HG03460 (cell line): ENCODE data around the gene CCDC74B.
"Not testable (repeated sequence)": the region's sequence is repeated elsewhere in the genome, so short reads cannot be mapped to it uniquely, and the experiment has no call there.

Experiments
- ATAC-seq: cut with Tn5 transposase; IDR thresholded peaks from one replicate; pipeline ENCODE4 v1.9.1; 2021; ENCODE audit not compliant: unreplicated experiment

The CCDC74B gene

DNA sequence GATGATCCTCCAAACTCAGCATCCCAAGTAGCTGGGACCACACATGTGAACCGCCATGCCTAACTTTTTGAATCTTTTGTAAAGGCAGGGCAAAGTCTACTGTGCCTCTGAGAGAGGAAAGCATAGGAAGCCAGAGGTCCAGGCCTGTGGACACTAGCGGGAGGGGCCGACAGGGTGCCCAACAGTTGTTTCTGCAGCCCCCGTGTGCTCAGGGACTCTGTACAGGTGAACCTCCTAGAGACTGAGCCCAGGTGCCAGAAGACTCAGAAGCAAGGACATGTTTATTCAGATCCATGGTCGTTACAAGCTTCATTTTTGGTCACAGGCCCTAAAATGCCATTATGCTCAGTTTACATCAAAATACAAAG is 6.2 kb upstream of the CCDC74B start:
- ATAC-seq: not testable (repeated sequence)

DNA sequence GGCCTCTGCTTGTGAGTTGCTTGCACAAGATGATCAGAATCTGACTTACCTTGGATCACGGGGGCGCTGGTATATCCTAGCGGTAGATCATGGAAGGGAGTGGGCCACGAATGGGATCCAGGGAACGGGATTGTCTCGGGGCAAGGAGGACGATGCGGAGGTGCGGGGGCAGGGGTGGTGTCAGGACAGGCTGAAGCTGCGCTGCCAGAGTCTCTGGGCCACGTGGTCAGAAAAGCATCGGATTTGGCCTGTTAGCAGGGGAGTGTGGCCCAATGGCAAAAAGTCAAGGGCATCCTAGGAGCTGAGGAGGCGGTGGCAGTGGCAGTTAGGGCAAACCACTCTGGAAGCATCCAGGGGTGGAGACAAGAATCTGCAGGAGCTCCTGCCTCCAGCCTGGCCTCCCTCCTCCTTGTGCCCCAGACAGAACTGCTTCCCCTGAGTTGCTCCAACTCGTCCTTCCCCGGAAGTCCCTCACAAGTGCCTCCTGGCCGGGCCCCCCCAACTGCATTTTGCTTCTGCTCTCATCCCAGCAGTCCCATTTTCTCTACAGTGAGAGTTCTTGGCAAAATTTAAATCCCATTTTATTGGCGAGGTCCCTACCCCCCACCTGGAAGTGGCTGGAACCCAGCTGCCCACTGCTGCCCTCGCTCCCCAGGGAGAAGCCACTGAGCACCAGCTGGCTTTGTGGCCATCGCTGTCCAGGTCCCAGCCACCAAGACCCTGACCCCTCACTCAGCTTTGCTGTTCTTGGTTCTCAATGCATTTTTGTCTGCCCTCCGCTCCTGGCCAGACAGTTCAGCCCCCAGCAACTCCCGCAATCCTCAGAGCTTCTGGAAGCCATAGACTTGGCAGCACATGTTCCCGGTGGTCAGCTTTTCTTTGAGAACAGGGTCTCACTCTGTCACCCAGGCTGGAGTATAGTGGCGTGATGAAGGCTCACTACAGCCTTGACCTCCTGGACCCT is 5.6 kb upstream of the CCDC74B start:
- no peak for ATAC-seq

DNA sequence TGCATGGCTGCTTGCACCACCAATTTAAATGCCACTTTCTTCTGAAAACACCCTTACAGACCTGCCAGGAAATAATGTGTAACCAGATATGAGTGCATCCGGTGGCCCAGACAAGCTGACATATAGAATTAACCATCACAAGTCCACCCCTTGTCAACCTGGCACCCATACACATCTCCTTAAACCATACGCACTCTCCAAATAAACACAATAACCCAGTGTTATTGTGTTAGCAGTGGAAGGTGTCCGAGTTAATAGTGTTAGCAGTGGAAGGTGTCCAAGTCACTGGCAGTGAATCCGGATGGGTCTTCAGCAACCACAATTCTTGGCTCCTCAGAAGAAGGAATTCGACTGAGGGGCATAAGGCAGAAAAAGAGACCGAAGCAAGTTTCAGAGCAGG is 3.6 kb upstream of the CCDC74B start:
- ATAC-seq: not testable (repeated sequence)

DNA sequence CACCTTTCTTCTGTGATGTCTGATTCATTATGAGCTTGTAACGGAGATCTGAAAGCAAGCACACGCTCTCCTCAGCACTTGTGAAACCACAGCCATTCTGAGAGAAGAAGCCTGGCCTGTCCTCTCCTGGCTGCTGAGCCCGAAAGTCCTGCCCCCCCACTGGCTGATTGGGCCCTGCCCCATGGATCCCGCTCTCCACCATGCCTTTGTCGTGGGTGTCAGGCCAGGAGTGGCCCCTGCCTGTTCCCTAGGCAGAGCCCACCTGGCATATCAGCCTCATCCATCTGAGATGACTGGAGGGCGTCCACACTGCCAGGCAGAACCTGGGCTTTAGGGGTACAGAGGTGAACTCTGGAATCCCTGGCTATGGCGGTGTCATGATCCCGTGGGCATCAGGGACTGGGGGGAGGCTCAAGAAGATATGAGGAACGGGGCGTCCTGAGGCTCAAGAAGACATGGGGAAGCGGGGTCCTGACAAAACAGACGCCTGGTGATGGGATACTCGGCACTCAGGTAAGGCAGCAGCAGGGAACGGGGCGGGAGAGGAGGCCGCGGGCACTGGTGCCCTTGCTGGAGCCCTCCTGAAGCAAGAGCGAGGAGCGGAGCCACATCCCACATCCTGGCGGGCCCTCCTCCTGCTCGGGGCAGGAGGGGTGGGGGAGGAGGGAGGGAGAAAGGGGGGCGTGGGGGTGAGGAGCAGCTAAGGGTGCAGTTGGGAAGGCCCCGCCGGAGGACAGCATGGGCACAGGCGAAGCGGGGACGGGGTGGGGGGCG is 1.5 kb downstream of the CCDC74B start:
- ATAC-seq: not testable (repeated sequence)

DNA sequence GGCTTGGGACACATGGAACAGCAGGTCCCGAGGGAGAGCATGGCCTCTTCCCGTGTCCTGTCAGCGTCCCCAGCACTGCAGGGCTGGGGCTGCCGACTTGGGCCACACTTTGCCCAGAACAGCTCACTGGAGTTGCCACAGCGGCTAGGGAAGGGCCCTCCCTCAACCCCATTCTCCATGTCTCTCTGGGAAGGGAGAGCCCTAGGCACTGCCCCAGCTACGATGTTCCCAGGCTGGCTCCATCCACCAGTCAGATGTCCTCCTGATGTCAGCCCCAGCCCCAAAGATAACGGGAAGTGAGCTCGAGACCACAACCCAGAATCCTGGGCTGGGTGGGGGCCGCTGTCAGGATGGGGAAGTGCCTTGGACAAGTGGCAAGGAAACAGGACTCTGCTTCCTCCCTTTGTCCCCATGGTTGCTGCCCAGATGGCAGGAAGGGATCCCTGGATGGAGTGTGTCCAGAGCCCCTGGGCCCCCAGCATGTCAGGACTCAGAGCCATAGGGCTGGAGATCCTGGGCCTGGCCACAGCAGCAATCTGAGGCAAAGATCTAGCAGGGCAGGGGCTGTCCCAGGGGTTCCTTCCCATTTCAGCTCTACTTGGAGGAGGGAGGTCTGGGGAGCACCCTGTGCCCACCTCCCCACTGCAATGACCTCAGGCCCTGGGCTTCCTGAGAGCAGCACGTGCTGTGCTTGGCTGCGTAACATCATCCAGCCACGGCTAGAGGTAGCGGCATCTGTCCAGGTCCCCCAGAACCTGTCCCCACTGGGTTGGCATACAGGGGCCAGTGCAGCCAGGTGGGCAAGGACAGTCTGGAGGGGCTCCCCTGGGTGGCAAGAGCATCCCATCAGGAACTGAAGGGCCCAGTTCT is 2.3 kb downstream of the CCDC74B start:
- ATAC-seq: not testable (repeated sequence)

DNA sequence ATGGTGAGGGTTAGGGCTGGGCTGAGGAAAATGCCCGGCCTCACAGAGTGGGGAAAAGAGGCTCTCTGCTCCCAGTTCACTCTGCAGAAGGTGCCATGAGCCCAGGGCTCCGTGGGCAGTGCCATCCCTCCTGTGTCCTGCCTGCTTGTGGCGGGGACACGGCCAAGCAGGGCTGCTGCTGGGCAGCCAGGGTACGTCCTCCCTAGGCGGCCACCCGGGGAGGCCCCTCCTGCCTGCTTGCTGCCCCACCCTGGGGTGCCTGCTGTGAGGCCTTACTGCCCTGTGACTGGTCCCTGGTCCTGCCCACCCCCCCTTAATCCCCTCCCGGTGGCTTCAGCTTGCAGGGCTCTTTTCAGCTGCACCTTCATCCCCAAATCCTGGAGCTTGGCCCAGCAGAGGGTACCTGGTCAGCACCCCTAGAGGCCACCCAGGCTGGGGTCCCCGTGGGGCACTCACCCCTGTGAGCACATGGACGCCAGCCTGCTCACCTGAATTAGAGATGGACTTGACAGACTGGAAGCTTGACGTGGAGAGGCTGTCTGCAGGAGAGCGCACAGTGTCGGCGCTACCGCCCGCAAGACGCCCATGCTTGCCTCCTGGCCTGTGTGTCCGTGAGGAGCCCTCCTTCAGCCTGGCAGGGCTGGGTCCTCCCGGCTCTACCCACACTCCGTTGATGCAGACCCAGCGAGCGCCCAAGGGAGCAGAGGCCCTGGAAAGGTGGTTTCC is 3.1 kb downstream of the CCDC74B start:
- ATAC-seq: not testable (repeated sequence)

DNA sequence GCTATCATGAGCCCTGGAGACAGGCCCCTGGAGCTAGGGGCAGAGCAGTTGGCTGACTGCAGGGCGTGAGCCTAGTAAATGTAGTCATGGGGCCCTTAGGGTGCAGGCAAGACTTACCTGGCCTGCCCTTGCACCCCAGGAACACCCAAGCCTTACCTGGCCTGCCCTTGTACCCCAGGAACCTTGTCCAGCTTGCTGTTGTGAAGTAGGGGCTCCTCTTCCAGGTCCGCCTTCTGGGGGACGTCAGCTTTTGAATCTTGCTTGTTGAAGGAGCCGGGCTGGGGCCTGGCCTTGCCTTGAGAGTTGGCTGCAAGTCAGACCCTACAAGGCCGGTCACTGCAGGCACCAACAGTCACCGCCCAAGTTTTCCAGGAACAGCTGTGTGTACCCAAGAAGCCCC is 3.9 kb downstream of the CCDC74B start:
- ATAC-seq: not testable (repeated sequence)

DNA sequence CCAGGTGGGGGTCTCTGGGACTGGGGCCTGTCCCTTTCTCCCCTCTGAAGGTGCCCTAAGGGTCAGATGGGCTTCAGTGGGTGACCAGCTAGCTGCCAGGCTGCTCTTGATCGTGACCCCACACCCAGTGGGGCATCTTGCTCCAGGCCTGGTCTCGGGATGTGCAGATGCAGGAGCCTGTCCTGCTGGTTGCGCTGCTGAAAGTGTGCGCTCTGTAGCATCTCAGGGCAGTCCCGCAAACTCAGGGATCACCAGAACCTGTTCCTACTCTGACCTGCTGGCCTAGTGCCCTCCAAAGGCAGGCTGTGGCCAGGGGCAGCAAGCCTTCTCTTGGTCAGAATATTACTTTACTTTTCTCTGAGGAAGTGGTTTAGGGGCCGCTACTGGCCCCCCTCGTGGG is 4.4 kb downstream of the CCDC74B start:
- ATAC-seq: not testable (repeated sequence)

DNA sequence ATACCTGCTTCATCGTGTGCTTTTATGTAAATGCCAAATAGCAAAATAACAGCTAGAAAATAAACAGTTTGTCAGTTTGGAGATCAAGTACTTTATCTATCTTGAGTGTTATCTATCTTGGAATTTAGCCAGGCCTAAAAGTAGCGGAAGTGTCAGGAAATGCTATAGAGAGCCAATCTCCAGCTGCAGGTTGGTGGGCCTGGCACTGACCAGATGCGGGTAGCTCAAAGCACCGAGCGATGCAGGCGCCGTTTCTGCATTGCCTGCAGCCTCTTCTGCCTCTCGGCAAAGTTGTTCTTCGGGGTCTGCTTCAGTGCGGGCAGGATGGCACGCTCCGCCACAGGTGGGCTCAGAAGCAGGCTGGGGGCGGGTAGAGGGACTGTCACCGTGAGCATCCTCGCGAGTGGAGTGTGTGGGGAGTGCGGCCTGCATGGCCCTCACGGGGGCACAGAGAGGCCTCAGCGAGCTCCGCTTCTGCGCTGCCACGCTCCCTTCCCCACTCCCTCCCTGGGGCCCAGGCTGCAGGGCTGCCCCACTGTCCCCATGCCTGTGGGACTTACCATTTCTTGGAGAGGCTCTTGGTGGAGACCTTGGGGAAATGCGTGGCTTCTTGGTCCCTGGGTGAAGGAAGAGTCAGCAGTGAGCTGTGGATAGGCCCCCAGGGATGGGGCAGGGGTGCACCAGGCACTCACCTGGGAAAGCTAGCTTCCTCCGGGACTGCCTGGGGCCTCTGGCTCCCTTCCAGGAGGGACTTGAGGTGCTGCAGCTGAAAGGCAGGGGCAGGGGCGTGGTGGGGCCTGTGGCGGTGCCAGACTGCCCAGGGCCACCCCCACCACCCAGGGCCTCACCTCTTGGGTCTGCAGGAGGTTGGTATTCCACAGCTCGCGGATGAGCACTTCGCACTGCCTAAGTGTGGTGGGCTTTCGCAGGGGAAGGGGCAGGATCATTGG is 5.3 kb downstream of the CCDC74B start:
- not testable (repeated sequence) for ATAC-seq

DNA sequence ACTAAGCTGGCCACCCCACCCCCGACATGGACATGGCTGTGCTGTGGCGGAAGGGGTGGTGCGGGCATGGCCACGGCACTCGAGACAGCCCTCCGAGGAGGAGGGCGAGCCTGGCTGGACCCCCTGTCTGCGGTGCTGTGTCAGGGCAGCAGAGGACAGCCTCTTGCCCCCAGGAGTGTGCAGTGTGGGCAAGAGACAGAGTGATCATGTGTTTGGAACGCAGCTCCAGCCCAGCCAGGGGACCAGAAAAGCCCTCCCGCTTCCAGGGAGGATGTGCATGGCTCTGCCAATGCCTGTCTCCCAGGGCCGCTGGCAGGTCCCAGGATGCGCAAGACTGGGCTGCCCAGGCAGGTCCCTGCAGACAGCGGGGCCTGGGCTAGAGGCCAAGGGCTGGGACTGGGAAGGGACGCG is 6.1 kb downstream of the CCDC74B start:
- ATAC-seq: not testable (repeated sequence)

DNA sequence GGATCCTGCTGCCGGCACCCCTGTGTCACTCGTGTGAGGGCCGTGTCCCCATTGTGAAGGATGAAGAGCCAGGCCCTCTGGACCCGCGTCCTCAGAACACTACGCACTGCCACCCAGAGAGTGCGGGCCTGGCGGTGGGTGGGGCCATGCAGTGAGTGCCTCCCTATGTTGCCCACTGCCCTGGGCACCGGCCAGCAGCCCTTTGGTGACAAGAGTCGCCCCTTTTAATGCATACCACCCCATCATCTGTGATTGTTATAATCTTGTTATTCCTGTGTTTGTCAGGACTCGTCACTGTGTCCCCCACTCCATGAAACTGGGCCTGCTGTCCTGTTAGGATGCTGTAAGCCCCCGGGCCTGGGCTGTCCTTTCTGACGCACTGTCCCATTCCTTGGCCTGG is 6.6 kb downstream of the CCDC74B start:
- not testable (repeated sequence) for ATAC-seq

DNA sequence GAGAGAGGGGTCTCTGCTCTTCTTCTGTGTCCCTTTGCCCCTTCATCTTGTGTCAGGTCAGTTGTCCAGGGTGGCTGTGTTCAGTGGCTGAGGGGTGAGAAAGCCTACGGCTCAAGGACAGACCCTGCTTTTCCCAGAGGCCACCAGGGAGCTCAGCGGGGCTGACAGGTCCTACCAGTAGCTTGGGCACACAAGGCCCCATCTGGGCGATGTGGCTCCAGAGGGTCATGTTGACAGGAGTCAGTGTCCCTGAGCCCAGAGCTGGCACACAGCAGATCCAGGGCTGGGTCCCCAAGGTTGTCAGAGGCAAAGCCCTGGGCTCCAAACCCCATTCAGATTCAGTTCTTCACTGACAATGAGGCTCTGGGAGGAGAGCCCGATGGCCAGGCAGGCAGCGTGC is 7.8 kb downstream of the CCDC74B start:
- not testable (repeated sequence) for ATAC-seq

DNA sequence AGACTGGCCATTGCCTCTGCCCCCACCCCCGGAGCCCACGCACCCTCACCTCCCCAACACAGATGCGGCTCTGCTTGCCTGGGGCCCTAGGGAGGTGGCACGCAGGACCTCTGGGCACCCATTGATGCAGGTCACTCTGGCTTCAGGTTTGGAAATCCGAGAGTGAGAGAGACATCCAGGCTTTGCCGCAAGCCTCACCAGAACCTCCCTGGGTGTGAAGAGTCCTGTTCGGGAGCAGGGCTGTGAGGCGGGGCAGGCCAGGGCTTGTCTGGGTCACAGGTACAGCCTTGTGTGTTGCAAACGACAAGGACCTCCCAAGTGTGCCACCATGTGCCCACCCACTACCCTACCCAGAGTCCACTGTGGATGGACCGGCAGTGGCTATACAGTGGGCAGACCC is 8.4 kb downstream of the CCDC74B start:
- not testable (repeated sequence) for ATAC-seq

DNA sequence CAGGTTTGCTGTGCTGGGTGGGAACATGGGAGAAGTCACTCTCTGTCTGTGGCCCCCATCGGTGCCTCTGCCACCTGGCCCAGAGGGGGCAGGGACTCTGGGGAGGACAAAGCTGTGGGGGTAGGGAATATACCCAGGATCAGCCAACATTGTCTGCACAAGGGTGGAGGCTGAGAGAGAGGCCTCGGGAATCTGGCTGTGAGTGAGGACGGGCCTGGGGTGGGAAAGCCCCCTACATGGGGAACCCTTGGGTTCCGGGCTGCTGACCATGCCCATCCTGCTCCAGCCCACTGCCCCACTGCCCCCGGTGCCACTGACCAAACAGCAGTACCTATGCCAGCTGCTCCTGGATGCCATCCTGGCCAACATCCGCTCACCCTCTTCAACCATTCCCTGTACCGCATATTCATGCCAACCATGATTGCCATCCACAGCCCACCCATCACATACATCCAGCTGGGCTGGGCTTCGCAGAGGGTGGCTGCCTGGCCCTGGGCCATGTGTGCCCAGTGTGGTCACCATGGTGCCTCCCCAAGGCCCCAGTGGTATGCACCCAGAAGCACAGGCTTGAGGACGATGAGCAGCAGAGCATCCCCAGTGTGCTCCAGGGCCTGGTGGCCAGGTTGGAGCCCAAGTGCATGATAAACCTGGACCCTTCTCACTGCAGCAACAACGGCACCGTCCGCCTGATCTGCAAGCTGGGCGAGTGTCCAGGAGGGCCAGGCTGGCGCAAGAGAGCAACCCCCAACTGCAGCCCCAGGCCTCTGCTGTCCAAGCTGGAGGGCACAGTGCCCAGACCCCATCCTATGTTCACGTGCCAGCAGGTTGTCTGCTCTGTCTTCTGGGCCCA is 9.0 kb downstream of the CCDC74B start:
- no peak for ATAC-seq

DNA sequence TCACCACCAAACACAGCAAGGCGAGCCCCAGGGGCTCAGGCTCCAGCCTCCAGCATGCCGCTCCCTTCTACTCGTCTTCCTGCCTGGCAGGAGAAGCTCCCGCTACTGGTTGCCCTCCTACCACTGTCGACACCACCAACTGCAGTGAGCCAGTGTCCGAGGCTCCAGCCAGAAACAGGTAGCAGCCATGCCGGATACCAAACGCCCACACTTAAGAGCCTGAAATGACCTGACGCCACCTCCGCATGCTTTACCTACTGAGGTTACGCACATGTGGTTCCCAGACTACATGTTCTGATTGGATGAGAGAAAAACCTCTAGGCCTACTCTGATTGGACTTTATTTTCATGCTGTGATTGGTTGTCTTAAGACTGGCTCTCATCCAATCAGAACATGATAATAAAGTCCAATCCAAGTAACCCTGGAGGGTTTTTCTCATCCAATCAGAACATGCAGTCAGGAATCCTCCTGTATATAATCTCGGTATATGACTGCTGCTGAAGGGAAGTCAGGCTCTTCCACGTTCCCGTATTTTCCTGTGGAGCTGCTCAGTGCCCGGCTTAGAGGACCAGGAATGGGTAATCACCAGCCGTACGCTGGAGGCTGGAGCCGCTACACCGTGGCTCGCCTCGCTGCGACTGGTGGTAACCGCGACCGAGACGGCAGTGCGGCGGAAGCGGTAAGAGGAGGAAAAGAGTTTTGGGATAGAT is 15.6 kb downstream of the CCDC74B start, which contains the start of gene POTEF:
Gene POTEF, minus strand, starts transcription at position 103 of the 710 bp plus-strand sequence. CDS start 8,707 bp downstream, outside the sequence.
- ATAC-seq: not testable (repeated sequence)

DNA sequence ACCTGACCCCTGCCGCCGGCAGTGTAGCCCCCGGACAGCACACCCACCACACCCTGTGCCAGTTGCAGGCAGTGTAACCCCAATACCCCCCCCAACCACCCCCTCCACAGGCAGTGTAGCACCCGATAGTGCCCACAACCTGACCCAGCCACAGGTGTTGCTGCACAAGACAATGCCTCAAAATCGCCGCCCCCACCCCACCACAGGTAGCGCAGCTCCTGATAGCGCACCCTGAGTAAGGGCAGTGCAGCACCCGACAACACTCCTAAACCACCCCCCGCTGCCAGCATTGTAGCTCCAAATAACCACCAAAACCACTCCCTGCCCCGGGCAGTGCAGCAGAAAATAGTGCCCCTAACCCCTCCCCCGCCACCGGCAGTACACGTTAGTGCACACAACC is 16.4 kb downstream of the CCDC74B start:
- not testable (repeated sequence) for ATAC-seq

DNA sequence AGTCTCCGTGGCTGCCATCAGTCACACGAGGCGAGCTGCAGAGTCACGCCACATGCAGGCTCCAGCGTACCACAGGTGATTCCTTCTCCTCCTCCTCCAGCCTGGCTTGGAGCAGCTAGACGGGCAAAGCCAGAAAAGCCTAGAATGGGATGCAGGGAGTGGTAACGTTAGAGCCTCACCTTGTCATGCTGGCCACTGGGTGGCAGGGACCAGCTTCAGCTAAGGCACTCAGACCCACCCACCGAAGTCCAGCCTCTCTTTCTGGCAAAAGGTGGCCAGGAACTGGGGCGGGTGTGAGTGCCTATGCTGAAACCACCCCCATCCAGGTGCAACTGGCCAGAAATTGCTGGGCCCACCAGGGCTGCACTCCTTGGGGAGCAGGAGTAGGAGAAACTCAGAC is 17.2 kb downstream of the CCDC74B start:
- not testable (repeated sequence) for ATAC-seq
